ENCODE results near the gene SORCS2.

- TF ChIP-seq CTCF (IDR thresholded peaks at IDR 0.05; ENCODE audit: insufficient read depth, low read depth, low read length) = no peak
- no peak for TF ChIP-seq EZH2 (IDR thresholded peaks at IDR 0.05; ENCODE audit: insufficient read depth, low read length)
Measured at GRCh38 chr4:7333024-7333780, 140.9 kb downstream of the SORCS2 start.

Measured in astrocyte (in vitro differentiated cells and primary cell).